Measurements from ENCODE around the gene TRIP13. TPM values are rescaled to one million over a fixed set of nuclear protein-coding genes. Genes with fewer than 3 reads are reported as not detected.
"Not testable (repeated sequence)": the region's sequence is repeated elsewhere in the genome, so short reads cannot be mapped to it uniquely, and the experiment has no call there.

Gene TRIP13
- total and polyA plus RNA-seq, 10 donors: 1.0 to 5.4 (median 2.4) TPM

DNA sequence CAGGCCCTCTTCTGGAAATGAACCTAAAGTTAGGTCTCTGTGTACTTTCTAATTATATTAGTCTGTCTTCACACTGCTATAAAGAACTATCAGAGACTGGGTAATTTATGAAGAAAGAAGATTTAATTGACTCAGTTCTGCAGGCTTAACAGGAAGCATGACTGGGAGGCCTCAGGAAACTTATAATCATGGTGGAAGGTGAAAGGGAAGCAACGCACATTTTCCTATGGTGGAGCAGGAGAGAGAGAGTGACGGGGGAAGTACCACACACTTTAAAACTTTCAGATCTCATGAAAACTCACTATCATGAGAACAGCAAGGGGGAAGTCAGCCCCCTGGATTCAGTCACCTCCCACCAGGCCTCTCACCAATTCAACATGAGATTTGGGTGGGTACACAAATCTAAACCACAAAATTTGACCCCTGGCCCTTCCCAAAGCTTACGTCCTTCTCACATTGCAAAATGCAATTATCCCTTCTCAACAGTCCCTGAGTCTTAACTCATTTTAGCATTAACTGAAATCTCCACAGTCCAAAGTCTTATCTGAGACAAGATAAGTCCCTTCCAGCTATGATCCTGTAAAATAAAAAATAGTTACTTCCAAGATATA is 40.7 kb downstream of the TRIP13 start:
- no peak for TF ChIP-seq POLR2AphosphoS5 (IDR thresholded peaks at IDR 0.05)
- no peak for TF ChIP-seq POLR2A (IDR thresholded peaks at IDR 0.05)
- TF ChIP-seq, protein P1, sequence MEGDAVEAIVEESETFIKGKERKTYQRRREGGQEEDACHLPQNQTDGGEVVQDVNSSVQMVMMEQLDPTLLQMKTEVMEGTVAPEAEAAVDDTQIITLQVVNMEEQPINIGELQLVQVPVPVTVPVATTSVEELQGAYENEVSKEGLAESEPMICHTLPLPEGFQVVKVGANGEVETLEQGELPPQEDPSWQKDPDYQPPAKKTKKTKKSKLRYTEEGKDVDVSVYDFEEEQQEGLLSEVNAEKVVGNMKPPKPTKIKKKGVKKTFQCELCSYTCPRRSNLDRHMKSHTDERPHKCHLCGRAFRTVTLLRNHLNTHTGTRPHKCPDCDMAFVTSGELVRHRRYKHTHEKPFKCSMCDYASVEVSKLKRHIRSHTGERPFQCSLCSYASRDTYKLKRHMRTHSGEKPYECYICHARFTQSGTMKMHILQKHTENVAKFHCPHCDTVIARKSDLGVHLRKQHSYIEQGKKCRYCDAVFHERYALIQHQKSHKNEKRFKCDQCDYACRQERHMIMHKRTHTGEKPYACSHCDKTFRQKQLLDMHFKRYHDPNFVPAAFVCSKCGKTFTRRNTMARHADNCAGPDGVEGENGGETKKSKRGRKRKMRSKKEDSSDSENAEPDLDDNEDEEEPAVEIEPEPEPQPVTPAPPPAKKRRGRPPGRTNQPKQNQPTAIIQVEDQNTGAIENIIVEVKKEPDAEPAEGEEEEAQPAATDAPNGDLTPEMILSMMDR (IDR thresholded peaks at IDR 0.05 in 8 of 11, conservative IDR thresholded peaks at IDR 0.05 in 3 of 11): no peak
- Histone ChIP-seq H3K27me3 (replicated peaks in 1 of 7) (peaks cover 0 to 4% (median 0%) of the 10 kb centered on the region in 7 donors), H3K27ac (no peak overlapping the region), H3K4me3 (no peak overlapping the region), H3K4me1 (no peaks in the 10 kb centered on the region), H3K9me3 (no peaks in the 10 kb centered on the region), H3K36me3 (no peaks in the 10 kb centered on the region)
- no peak for DNase-seq
- intact Hi-C loops (cut with DNase I; ENCODE audit: low total_unique reads): no loop called here
- 51 to 84% (median 67%) methylated on average over 3 of the region's 3 CpGs for WGBS, 5 donors

DNA sequence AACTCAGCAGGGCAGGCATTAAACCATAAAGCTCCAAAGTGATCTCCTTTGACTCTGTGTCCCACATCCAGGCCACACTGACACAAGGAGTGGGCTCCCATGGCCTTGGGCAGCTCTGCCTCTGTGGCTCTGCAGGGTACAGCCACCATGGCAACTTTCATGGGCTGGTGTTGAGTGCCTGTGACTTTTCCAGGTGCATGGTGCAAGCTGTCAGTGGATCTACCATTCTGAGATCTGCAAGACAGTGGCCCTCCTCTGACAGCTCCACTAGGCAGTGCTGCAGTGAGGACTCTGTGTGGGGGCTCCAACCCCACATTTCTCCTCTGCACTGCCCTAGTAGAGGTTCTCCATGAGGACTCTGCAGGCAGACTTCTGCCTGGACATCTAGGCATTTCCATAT is 41.3 kb downstream of the TRIP13 start:
- H3K4me3 ChIP-seq; H3K4me1 ChIP-seq; H3K9me3 ChIP-seq; intact Hi-C loops (cut with DNase I; ENCODE audit: low total_unique reads); H3K27me3 ChIP-seq (replicated peaks in 1 of 7); H3K27ac ChIP-seq; H3K36me3 ChIP-seq; DNase-seq: not testable (repeated sequence)

DNA sequence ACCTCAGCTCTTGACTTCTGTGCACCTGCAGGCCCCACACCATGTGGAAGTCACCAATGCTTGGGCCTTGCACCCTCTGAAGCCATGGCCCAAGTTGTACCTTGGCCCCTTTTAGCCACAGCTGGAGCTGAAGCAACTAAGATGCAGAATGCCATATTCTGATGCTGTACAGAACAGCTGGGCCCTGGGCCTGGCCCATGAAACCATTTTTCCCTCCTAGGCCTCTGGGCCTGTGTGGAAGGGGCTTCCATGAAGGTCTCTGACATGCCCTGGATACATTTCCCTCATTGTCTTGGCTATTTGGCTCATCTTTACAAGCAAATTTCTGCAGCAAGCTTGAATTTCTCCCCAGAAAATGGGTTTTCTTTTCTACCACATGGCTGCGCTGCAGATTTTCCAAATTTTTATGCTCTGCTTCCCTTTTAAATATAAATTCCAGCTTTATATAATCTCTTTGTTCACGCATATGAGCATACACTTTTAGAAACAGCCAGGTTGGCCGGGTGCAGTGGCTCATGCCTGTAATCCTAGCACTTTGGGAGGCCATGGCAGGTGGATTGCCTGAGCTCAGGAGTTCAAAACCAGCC is 41.8 kb downstream of the TRIP13 start:
- H3K27ac ChIP-seq; H3K4me1 ChIP-seq; DNase-seq; H3K27me3 ChIP-seq (replicated peaks in 1 of 7); H3K9me3 ChIP-seq; intact Hi-C loops (cut with DNase I; ENCODE audit: low total_unique reads); H3K4me3 ChIP-seq; H3K36me3 ChIP-seq: not testable (repeated sequence)
- WGBS, 5 donors: 87 to 93% (median 89%) methylated on average over 3 of the region's 3 CpGs

DNA sequence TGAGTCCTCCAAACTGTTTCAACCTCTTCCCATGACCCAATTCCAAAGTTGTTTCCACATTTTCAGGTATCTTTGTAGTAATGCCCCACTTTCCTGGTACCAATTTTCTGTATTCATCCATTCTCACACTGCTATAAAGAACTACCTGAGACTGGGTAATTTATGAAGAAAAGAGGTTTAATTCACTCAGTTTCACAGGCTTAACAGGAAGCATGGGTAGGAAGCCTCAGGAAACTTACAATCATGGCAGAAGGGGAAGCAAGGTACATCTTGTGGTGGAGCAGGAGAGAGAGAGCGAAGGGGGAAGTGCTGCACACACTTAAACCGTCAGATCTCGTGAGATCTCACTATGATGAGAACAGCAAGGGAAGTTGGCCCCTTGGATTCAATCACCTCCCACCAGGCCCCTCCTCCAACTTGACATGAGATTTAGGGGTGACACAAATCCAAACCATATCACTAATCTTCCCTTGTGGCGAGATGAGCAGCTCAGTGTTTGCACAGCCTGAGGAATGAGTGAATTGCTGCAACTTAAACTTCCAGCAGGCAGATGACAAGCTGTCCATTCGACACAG is 42.9 kb downstream of the TRIP13 start:
- TF ChIP-seq POLR2A (IDR thresholded peaks at IDR 0.05) (no peak), POLR2AphosphoS5 (IDR thresholded peaks at IDR 0.05) (no peak)
- TF ChIP-seq, protein P1 (IDR thresholded peaks at IDR 0.05 in 8 of 11, conservative IDR thresholded peaks at IDR 0.05 in 3 of 11): no peak
- H3K36me3 ChIP-seq: no peaks in the 10 kb centered on the region
- H3K27me3 ChIP-seq (replicated peaks in 1 of 7): peaks cover 0 to 4% (median 0%) of the 10 kb centered on the region in 7 donors
- intact Hi-C loops (cut with DNase I; ENCODE audit: low total_unique reads): no loop called here
- WGBS, 5 donors: 50 to 60% (median 52%) methylated on average over 5 of the region's 5 CpGs
- no peak overlapping the region for H3K4me3 ChIP-seq
- DNase-seq: no peak
- H3K27ac ChIP-seq: no peak overlapping the region
- H3K9me3 ChIP-seq: no peaks in the 10 kb centered on the region
- no peaks in the 10 kb centered on the region for H3K4me1 ChIP-seq

Data from spleen (tissue), 11 donors.